ENCODE results near the gene CCNYL1.

Gene CCNYL1

GRCh38 chr2:207767461-207768167 lies 56.2 kb downstream of the CCNYL1 start:
- no peak for DNase-seq

GRCh38 chr2:207768168-207768865 lies 56.9 kb downstream of the CCNYL1 start:
- DNase-seq = no peak

- DNase-seq = no peak
These were observed 57.6 kb downstream of the CCNYL1 start for GRCh38 chr2:207768866-207769596.

- no peak for DNase-seq
These were observed 59.4 kb downstream of the CCNYL1 start for GRCh38 chr2:207770602-207771404.

GRCh38 chr2:207771421-207771820 lies 60.0 kb downstream of the CCNYL1 start:
- DNase-seq = no peak

- no peak for DNase-seq
These were observed 60.8 kb downstream of the CCNYL1 start for GRCh38 chr2:207772081-207772843.

- no peak for DNase-seq
These were observed 61.4 kb downstream of the CCNYL1 start for GRCh38 chr2:207772844-207773205.

- no peak for DNase-seq
These were observed 64.0 kb downstream of the CCNYL1 start for GRCh38 chr2:207775473-207775872.

- no peak for DNase-seq
These were observed 65.7 kb downstream of the CCNYL1 start for GRCh38 chr2:207777124-207777523.

GRCh38 chr2:207778298-207778882 lies 67.0 kb downstream of the CCNYL1 start:
- no peak for DNase-seq

- no peak for DNase-seq
These were observed 68.1 kb downstream of the CCNYL1 start for GRCh38 chr2:207779523-207779922.

- DNase-seq = no peak
These were observed 71.0 kb downstream of the CCNYL1 start for GRCh38 chr2:207782238-207783030.

- DNase-seq = no peak
These were observed 72.1 kb downstream of the CCNYL1 start for GRCh38 chr2:207783514-207783913.

- no peak for DNase-seq
These were observed 73.5 kb downstream of the CCNYL1 start for GRCh38 chr2:207784898-207785297.

GRCh38 chr2:207787017-207787416 lies 75.6 kb downstream of the CCNYL1 start:
- no peak for DNase-seq

- no peak for DNase-seq
These were observed 76.4 kb downstream of the CCNYL1 start for GRCh38 chr2:207787800-207788199.

GRCh38 chr2:207790898-207791297 lies 79.5 kb downstream of the CCNYL1 start:
- DNase-seq = no peak

GRCh38 chr2:207791579-207792243 lies 80.3 kb downstream of the CCNYL1 start:
- DNase-seq = no peak

- no peak for DNase-seq
These were observed 80.9 kb downstream of the CCNYL1 start for GRCh38 chr2:207792244-207792785.

Measured in NCI-H1048 (cell line).